Urothelium cell line (cell line): ENCODE results near the gene FBL.

Experiments used
- DNase-seq: peaks from one replicate; pipeline ENCODE4 v3.0.0; 2011; ENCODE audit warnings: low spot score, mixed read lengths
- FAIRE-seq: peaks from 2 replicates; lab custom pipeline; 2011; peaks lifted over from hg19 to GRCh38; lab: Jason Lieb, UNC

The FBL gene

DNA sequence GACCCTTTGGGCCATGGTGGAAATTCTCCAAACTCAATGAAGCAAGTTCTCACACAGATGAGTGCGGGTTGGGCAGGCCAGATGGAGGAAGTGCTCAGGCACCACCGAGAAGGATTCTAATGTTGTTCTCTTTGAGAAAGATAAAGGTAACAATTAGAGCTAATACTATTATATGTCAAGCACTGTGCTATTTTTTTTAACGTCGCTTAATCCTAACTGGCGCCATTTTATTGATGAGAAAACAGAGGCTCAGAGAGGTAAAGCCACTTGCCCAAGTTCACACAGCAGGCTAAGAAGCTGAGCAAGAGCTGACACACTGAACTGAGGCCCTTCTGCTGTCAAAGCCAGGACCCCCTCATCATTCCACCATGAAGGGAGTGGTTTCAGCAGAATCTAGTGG is 1.0 kb downstream of the FBL start:
- no peak for DNase-seq

GRCh38 chr19:39843919-39844793 is 2.0 kb downstream of the FBL start:
- DNase-seq (peak; percentile 36), FAIRE-seq (no peak)

More for the DNA sequence above, 1.0 kb downstream of the FBL start:
- FAIRE-seq: no peak

GRCh38 chr19:39842693-39843435 is 3.3 kb downstream of the FBL start:
- no peak for DNase-seq
- no peak for FAIRE-seq

- no peak for DNase-seq
- no peak for FAIRE-seq
Observed at GRCh38 chr19:39841041-39841440, 5.1 kb downstream of the FBL start.

- no peak for FAIRE-seq
- no peak for DNase-seq
Observed at GRCh38 chr19:39840492-39840891, 5.7 kb downstream of the FBL start.

GRCh38 chr19:39839678-39840327 is 6.4 kb downstream of the FBL start:
- no peak for DNase-seq
- no peak for FAIRE-seq

DNA sequence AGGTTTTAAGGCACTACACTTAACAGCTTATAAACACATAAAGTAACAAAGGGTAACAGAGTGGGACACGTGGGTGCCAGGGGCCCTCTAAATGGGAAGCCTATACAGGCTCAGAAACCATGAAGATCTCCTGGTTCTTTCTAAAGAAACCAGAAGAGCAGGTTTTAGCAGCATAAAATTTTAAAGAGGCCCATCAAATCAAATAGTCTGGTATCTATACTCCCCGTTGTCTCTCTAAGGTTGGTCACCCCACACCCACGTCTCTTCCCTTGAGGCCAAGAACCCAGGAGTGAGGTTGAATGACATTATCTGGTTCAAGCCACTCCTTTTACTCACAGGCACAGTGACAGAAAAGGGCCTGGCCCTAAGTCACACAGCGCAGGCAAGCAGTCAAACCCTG is 7.6 kb downstream of the FBL start:
- FAIRE-seq: no peak

GRCh38 chr19:39837978-39838377 is 8.2 kb downstream of the FBL start:
- no peak for FAIRE-seq
- DNase-seq: no peak

More for the DNA sequence above, 7.6 kb downstream of the FBL start:
- DNase-seq: no peak

- no peak for DNase-seq
- FAIRE-seq: peak; percentile 76
Observed at GRCh38 chr19:39834287-39834841, 11.8 kb downstream of the FBL start.

DNA sequence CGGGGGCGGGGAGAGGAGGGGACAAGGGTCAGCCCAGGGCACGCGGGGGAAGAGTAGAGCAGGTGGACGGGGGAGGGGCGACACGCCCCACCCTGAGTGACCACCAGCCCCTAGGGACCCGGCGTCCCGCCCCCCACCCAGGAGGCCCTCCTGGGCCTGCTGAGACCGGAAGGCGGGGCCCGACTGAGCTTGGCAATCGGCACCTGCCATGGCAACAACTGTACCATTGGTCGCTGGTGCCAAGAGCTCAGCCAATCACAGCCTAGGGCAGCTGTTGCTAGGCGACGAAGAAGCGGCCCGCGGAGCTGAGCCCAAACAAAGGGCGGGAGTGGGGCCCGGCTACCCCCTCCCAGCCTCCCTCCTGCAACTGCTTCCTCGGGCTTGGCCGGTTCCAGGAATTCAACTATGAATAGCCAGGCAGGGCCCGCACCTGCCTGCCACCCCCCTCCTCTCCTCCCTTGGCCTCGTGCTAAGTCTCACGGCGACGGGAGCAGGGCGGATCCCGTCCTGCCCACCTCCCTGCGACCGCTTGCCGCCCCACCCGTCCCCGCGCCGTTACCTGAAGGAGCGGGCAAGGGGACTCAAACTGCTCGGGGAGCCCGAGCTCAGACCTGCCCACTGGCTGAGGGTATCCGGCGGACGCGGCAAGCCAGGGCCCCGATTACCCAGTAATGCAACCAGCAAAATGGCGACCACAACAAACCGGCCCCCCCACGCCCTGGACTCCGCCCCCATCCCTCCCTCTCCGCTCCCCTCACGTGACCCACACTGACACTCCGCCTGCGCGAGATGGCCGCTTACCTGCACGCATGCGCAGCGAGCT is 12.5 kb downstream of the FBL start, which contains the start of gene DYRK1B:
Gene DYRK1B, minus strand, starts transcription at position 699 of the 823 bp plus-strand sequence. CDS start 2,295 bp downstream, outside the sequence.
- no peak for FAIRE-seq

GRCh38 chr19:39833160-39833463 is 13.1 kb downstream of the FBL start:
- no peak for FAIRE-seq
- DNase-seq: no peak

More for the DNA sequence above, 12.5 kb downstream of the FBL start, which contains the start of gene DYRK1B:
- peak; percentile 91 for DNase-seq

DNA sequence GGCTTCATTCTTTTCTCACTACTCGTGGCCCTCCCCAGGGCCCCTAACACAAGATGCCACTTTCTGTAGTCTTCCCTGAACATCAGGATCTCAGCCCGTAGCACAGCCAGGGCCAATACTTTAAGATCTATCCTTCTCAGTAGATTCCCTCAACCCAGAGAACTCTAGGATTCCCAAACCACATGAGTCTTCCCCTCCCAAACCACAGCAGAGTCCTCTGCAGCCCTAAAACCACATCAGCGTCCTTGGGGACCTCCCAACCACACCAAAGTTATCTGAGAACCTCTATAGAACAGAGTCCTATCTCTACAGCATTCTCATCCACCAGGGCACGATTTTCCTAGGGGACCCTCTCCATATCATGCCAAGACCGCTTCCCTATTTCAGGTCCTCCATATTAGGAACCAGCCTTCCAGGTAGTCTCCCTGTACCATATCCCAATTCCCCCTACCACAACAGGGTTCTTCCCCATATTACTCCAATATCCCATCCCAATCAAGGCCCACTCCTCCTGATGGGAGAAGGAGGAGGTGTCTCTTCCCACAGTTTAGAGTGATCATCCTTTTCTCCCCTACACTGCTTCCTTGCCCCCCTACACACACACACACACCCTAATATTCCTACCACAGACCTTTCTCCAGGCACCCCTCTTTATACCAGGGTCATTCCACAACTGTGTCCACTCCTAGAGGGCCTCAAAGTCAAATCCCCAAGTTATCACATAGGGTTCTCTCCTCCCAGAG is 13.7 kb downstream of the FBL start:
- FAIRE-seq (no peak), DNase-seq (no peak)

DNA sequence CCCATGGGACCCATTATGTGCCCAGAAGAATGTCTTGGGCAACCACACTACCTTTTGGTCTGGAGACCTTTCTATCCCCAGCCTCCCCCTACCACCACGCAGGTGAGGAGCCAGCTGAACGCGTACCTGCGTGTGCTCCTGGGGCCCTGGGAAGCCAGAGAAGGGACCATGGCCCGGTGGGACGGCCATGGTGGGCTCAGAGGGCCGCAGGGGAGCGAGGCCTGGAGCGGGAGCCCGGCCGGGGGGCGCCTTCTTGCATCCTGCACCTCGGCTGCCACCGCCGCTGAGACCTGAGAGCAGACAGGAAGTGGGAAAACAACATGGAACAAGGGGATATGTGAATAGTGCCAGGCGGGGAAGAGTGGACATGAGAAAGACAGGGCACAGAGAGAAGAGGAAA is 14.5 kb downstream of the FBL start:
- no peak for DNase-seq
- FAIRE-seq: no peak

DNA sequence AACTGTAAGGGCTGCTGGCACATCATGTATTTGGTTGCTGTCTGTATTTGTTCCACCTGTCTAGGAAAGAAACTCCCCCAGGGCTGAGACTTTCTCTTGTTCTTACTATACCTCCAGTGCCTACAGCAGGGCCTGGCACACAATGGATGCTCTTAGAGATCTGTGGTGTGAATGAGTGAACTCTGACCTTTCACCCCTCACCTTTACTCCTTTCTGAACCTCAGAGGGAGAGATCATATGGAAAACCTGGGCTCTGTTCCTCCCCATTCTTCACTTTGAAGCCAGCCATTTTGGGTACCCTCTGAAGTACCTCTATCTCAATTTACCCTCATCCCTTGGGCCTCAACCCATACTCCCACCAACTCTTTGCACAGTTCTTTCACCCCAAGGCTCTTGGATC is 15.3 kb downstream of the FBL start:
- DNase-seq (no peak), FAIRE-seq (no peak)

DNA sequence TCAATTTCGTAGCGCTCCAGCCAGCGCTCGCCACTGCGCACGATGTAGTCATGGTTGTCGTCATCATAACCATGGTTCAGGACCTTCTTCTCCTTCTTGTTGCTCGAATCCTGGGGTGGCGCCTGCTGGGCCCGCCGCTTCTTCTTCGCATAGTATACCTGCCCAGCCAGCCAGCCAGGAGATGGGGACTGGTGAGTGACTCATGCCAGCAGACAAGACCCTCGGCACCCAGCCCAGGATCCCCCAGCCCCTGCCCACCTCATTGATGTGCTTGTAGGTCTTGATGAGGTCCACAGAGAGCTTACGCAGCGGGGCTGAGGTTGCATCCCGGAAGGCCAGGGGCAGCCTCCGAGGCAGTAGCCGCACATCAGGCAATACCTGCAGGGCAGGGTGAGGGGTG is 15.8 kb downstream of the FBL start:
- DNase-seq (no peak), FAIRE-seq (no peak)

- FAIRE-seq (no peak), DNase-seq (no peak)
Observed at GRCh38 chr19:39829702-39830275, 16.4 kb downstream of the FBL start.

GRCh38 chr19:39828654-39829032 is 17.5 kb downstream of the FBL start:
- FAIRE-seq (no peak), DNase-seq (no peak)

- DNase-seq (no peak), FAIRE-seq (no peak)
Observed at GRCh38 chr19:39828015-39828653, 18.0 kb downstream of the FBL start.

- DNase-seq: no peak
- FAIRE-seq: no peak
Observed at GRCh38 chr19:39827216-39827615, 19.0 kb downstream of the FBL start.
